ENCODE data around the gene DLX6. TPM values are rescaled to one million over a fixed set of nuclear protein-coding genes. Genes with fewer than 3 reads are reported as not detected.

The DLX6 gene
- total RNA-seq, 2 experiments from 2014 or later, result not detected

DNA sequence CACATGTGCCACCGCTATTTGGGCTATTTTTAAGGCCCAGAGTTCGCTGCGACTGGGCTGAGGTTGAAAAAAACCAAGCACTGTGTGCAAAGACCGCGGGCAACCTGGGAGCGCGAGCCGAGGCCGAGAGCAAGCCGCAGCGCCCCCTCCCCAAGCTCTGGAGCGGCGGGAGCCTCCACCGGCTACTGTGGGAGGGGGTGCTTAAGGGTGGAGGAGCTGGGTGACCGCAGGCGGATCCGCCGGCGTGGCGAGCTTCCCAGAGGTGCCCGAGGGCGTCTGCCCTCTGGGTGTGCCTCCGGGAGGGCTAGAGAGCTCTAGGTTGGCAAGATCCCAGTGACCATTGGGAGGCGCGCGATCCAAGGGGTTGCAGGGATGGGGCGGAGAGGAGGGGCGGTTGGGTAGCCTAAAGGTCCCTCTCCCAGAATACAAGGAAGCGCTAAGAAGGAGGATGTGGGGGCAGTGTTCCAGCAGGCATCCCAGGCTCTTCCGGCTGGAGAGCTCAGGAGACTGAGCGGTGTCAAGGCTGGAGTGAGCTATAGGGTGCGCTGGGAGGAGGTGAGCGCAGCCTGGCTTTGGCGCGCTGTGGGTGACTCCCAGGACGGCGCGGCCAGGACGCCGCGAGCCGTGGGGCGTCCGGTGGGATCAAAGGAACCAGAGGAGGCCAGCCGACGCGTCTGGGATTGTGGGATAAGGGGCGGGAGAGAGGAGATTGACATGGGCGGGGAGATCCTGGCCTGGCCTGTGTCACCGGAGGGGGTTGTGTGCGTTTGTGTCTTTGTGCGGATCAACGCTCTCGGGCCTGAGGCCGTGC, 11.2 kb downstream of the DLX6 start:
- no peak for TF ChIP-seq CTCF (IDR thresholded peaks at IDR 0.05)
- Mint-ChIP-seq H3K9me3 (peaks cover 1% of the 10 kb centered on the region), H3K27ac (no peak overlapping the region), H3K4me1 (ENCODE audit: low read depth) (peaks cover 10% of the 10 kb centered on the region), H3K27me3 (peaks cover 90% of the 10 kb centered on the region), H3K4me3 (no peak overlapping the region), H3K36me3 (ENCODE audit: low read depth) (no peaks in the 10 kb centered on the region)
- DNase-seq (no peak), ATAC-seq (no peak)
- intact Hi-C loops (cut with micrococcal nuclease), result no loop called here
- ChIA-PET CTCF (interaction anchor here (1.3 kb wide), 1 partner anchor 11 kb away, joined by 4 read pairs; no protein-coding TSS in a partner anchor), POLR2A (no interaction called here)

GRCh38 chr7:97017192-97018125, 12.1 kb downstream of the DLX6 start:
- no peak for TF ChIP-seq CTCF (IDR thresholded peaks at IDR 0.05)
- Mint-ChIP-seq H3K9me3 (peaks cover 1% of the 10 kb centered on the region), H3K27ac (no peak overlapping the region), H3K4me3 (no peak overlapping the region), H3K27me3 (peaks cover 91% of the 10 kb centered on the region), H3K36me3 (ENCODE audit: low read depth) (peaks cover 2% of the 10 kb centered on the region), H3K4me1 (ENCODE audit: low read depth) (peaks cover 19% of the 10 kb centered on the region)
- no peak for DNase-seq
- intact Hi-C loops (cut with micrococcal nuclease), result no loop called here
- CTCF ChIA-PET, result interaction anchor here (0.8 kb wide), 1 partner anchor 18 kb away, joined by 3 read pairs; no protein-coding TSS in a partner anchor
- ATAC-seq, result no peak
- POLR2A ChIA-PET, result interaction anchor here (0.6 to 0.9 kb wide), 2 partner anchors 12 to 14 kb away, joined by 3 to 4 read pairs; no protein-coding TSS in a partner anchor

- Mint-ChIP-seq H3K27me3 (peaks cover 91% of the 10 kb centered on the region), H3K9me3 (no peaks in the 10 kb centered on the region), H3K27ac (no peak overlapping the region), H3K36me3 (ENCODE audit: low read depth) (peaks cover 2% of the 10 kb centered on the region), H3K4me3 (no peak overlapping the region), H3K4me1 (ENCODE audit: low read depth) (peaks cover 24% of the 10 kb centered on the region)
- TF ChIP-seq CTCF (IDR thresholded peaks at IDR 0.05), result no peak
- no peak for ATAC-seq
- CTCF ChIA-PET, result interaction anchor here (0.8 to 1.8 kb wide), 2 partner anchors 9 to 19 kb away, joined by 3 to 10 read pairs; no protein-coding TSS in a partner anchor
- intact Hi-C loops (cut with micrococcal nuclease), result no loop called here
- DNase-seq, result no peak
- POLR2A ChIA-PET, result interaction anchor here (0.6 to 1.1 kb wide), 3 partner anchors 11 to 24 kb away, joined by 3 to 4 read pairs (median 3); no protein-coding TSS in a partner anchor
These were observed 12.8 kb downstream of the DLX6 start for GRCh38 chr7:97018126-97018601.

DNA sequence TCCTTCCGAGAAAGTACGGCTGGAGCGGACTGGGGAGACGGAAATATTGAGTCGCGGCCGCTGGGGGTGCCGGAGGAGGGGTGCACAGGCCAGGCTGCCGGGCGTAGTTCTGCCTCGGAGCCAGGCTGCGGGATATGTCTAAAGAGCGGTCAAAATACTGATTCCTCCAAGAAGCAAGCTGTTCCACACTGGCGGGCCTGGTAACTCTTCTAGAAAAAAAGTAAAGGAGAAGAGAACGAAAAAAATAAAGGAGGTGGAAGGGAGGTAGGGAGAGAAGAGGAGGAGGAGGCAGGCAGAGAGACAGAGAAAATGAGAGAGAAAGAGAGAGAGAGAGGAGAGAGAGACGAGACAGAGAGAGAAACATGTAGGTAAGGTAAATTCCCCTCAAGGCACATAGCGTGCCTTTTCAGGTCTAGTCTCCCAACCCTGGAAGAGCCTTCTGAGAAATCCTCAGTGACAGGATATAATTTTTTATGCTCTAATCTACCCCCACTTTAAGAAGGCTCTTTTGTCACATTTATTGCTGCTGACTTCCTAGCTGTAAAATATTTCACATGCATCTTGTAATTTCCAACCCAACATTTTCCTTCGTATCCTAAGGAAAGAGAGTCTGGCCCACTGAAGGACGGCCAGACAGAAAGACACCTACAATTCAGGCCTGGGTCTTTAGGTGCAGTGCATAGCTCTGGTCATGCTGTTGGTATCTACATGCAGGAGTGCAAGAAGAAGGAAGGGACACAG, 13.6 kb downstream of the DLX6 start:
- intact Hi-C loops (cut with micrococcal nuclease), result no loop called here
- ChIA-PET POLR2A (interaction anchor here (1.1 kb wide), 1 partner anchor 25 kb away, joined by 3 read pairs; no protein-coding TSS in a partner anchor), CTCF (interaction anchor here (1.8 kb wide), 1 partner anchor 9 kb away, joined by 10 read pairs; no protein-coding TSS in a partner anchor)

More for the DNA sequence above, 13.6 kb downstream of the DLX6 start:
- Mint-ChIP-seq H3K27me3 (peaks cover 93% of the 10 kb centered on the region), H3K4me3 (no peak overlapping the region), H3K9me3 (no peaks in the 10 kb centered on the region), H3K4me1 (ENCODE audit: low read depth) (peaks cover 27% of the 10 kb centered on the region), H3K27ac (no peak overlapping the region), H3K36me3 (ENCODE audit: low read depth) (peaks cover 2% of the 10 kb centered on the region)
- no peak for TF ChIP-seq CTCF (IDR thresholded peaks at IDR 0.05)
- DNase-seq (no peak), ATAC-seq (no peak)

Data from activated CD8-positive, alpha-beta T cell treated with anti-CD3 and anti-CD28 coated beads for 36 hours (primary cell).